ENCODE results near the gene IDUA. TPM values are rescaled to one million over a fixed set of nuclear protein-coding genes. Genes with fewer than 3 reads are reported as not detected.

Gene IDUA
- total and polyA plus RNA-seq, 8 donors: 8.8 to 278 (median 21.7) TPM

DNA sequence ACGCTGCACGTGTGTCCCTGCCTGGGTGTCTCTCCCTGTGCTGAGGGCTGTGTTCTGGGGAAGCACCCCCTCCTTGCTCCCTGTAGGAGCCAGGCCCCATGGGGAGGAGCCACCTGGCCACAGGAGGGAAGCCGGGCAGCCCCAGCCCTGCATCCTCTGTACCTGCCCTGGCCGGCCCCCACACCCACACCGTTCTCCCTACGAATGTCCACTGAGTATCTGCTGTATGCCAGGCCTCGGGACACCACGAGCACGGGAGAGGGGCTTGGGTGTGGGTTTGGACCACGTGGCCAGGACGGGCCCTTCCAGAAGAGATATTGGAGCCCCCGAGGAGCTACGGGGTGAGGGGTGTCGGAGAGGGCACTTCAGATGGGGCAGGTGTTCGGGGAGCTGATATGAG lies 30.9 kb downstream of the IDUA start:
- H3K27me3 ChIP-seq: no peaks in the 10 kb centered on the region
- no peaks in the 10 kb centered on the region for H3K9me3 ChIP-seq
- WGBS, 5 donors: 78 to 93% (median 83%) methylated on average over 13 to 15 of the region's 15 CpGs
- H3K27ac ChIP-seq: no peak overlapping the region
- peaks cover 1 to 41% (median 31%) of the 10 kb centered on the region in 4 donors for H3K4me1 ChIP-seq
- no peak overlapping the region for H3K4me3 ChIP-seq
- TF ChIP-seq EP300 (IDR thresholded peaks at IDR 0.05): no peak
- no peak for TF ChIP-seq POLR2AphosphoS5 (IDR thresholded peaks at IDR 0.05)
- TF ChIP-seq, protein P1, sequence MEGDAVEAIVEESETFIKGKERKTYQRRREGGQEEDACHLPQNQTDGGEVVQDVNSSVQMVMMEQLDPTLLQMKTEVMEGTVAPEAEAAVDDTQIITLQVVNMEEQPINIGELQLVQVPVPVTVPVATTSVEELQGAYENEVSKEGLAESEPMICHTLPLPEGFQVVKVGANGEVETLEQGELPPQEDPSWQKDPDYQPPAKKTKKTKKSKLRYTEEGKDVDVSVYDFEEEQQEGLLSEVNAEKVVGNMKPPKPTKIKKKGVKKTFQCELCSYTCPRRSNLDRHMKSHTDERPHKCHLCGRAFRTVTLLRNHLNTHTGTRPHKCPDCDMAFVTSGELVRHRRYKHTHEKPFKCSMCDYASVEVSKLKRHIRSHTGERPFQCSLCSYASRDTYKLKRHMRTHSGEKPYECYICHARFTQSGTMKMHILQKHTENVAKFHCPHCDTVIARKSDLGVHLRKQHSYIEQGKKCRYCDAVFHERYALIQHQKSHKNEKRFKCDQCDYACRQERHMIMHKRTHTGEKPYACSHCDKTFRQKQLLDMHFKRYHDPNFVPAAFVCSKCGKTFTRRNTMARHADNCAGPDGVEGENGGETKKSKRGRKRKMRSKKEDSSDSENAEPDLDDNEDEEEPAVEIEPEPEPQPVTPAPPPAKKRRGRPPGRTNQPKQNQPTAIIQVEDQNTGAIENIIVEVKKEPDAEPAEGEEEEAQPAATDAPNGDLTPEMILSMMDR (IDR thresholded peaks at IDR 0.05): no peak
- no peak for TF ChIP-seq POLR2A (IDR thresholded peaks at IDR 0.05)
- intact Hi-C loops (cut with DNase I; ENCODE audit: low total_unique reads): no loop called here
- DNase-seq: no peak
- peaks cover 0 to 15% (median 5%) of the 10 kb centered on the region in 4 donors for H3K36me3 ChIP-seq

DNA sequence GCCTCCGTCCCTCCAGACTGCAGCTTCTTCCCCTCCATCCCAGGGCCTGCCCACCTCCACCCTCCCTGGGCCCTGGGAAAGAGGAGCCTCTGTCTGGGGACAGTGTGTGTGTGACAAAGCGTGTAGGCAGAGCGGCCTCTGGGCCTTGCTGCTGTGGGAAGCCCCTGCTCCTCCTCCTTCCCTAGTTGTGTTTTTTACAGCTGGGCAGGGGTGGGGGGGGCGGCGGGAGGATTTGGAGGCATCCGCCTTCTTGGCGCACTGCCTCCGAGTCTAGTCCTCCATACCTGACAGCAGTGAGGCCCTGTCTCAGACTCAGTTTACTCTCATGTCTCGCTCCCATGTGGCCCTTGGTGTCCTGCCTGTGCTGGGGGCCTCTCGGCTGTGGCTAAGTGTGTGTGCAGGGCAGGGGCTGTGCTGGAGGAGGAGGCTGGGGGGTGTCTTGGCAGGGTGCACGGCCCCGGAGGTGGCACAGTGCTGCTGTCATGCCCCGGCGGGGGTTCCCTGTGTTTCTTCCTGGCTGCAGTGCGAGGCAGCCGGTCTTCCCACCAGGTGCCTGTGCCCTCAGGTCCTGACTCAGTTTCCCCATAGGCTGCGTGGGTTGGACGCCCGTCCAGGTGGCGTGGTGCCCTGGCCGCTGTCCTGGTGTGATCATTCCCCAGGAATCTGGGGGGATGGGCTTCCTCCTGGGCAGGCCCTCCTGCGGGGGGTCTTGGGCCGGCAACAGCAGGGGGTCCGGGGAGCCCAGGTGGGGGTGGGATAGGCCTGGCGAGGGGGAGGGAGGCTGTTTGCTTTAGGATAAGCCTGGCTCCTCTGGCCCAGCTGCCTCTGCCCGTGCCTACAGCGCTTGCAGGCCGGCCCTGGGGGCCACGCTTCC lies 31.5 kb downstream of the IDUA start:
- no peaks in the 10 kb centered on the region for H3K9me3 ChIP-seq
- H3K36me3 ChIP-seq: peaks cover 0 to 19% (median 9%) of the 10 kb centered on the region in 4 donors
- no peaks in the 10 kb centered on the region for H3K27me3 ChIP-seq
- H3K4me3 ChIP-seq: no peak overlapping the region
- 68 to 80% (median 73%) methylated on average over 14 to 29 of the region's 29 CpGs for WGBS, 5 donors
- TF ChIP-seq EP300 (IDR thresholded peaks at IDR 0.05) (no peak), POLR2A (IDR thresholded peaks at IDR 0.05) (no peak), POLR2AphosphoS5 (IDR thresholded peaks at IDR 0.05) (no peak)
- TF ChIP-seq, protein P1 (IDR thresholded peaks at IDR 0.05): no peak
- H3K4me1 ChIP-seq: peaks cover 0 to 35% (median 24%) of the 10 kb centered on the region in 4 donors
- intact Hi-C loops (cut with DNase I; ENCODE audit: low total_unique reads): no loop called here
- no peak for DNase-seq
- no peak overlapping the region for H3K27ac ChIP-seq

DNA sequence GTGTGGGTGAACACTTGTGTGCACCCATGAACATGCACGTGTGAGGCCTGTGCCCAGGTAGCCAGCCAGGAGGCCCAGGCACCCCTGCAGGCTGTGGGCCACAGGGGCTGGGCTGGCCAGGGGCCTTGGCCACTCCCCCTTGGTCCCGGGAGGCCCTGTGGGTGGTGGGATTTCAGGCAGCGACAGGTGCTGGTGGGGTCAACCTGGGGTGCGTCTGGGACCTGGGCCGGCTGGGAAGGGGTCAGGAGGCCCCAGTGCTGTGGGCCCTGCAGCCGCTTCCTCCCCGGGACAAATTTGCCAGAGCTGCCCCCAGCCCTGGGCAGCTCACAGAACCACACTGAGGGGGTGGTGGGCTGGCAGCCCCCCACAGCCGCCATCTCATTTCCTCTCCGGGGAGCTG lies 32.5 kb downstream of the IDUA start:
- TF ChIP-seq, protein P1 (IDR thresholded peaks at IDR 0.05): no peak
- TF ChIP-seq EP300 (IDR thresholded peaks at IDR 0.05) (no peak), POLR2AphosphoS5 (IDR thresholded peaks at IDR 0.05) (no peak), POLR2A (IDR thresholded peaks at IDR 0.05) (no peak)
- intact Hi-C loops (cut with DNase I; ENCODE audit: low total_unique reads): no loop called here
- WGBS, 5 donors: 64 to 100% (median 72%) methylated on average over 1 to 9 of the region's 9 CpGs
- Histone ChIP-seq H3K27ac (no peak overlapping the region), H3K4me3 (no peak overlapping the region), H3K36me3 (peaks cover 0 to 25% (median 19%) of the 10 kb centered on the region in 4 donors), H3K4me1 (peaks cover 0 to 30% (median 19%) of the 10 kb centered on the region in 4 donors), H3K9me3 (no peaks in the 10 kb centered on the region), H3K27me3 (no peaks in the 10 kb centered on the region)
- DNase-seq: no peak

- Histone ChIP-seq H3K4me3 (no peak overlapping the region), H3K36me3 (peaks cover 0 to 28% (median 25%) of the 10 kb centered on the region in 4 donors), H3K27me3 (no peaks in the 10 kb centered on the region), H3K4me1 (peaks cover 0 to 24% (median 17%) of the 10 kb centered on the region in 4 donors), H3K9me3 (no peaks in the 10 kb centered on the region), H3K27ac (no peak overlapping the region)
- intact Hi-C loops (cut with DNase I; ENCODE audit: low total_unique reads): no loop called here
- TF ChIP-seq POLR2AphosphoS5 (IDR thresholded peaks at IDR 0.05): no peak
- no peak for TF ChIP-seq EP300 (IDR thresholded peaks at IDR 0.05)
- TF ChIP-seq, protein P1 (IDR thresholded peaks at IDR 0.05): no peak
- TF ChIP-seq POLR2A (IDR thresholded peaks at IDR 0.05): no peak
- DNase-seq: peak in 1 of 2 donors; percentile 68
- WGBS, 5 donors: 78 to 91% (median 85%) methylated on average over 9 to 23 of the region's 23 CpGs
Observed at GRCh38 chr4:1019729-1020470, 33.1 kb downstream of the IDUA start.
